GM18519 (cell line): ENCODE results near the gene TRIM17.

ENCODE experiments used
- ATAC-seq: cut with Tn5 transposase; IDR thresholded peaks from one replicate; pipeline ENCODE4 v1.9.1; 2021; ENCODE audit warnings: mild to moderate bottlenecking, moderate library complexity; ENCODE audit not compliant: unreplicated experiment, low FRiP score

TRIM17 gene

DNA sequence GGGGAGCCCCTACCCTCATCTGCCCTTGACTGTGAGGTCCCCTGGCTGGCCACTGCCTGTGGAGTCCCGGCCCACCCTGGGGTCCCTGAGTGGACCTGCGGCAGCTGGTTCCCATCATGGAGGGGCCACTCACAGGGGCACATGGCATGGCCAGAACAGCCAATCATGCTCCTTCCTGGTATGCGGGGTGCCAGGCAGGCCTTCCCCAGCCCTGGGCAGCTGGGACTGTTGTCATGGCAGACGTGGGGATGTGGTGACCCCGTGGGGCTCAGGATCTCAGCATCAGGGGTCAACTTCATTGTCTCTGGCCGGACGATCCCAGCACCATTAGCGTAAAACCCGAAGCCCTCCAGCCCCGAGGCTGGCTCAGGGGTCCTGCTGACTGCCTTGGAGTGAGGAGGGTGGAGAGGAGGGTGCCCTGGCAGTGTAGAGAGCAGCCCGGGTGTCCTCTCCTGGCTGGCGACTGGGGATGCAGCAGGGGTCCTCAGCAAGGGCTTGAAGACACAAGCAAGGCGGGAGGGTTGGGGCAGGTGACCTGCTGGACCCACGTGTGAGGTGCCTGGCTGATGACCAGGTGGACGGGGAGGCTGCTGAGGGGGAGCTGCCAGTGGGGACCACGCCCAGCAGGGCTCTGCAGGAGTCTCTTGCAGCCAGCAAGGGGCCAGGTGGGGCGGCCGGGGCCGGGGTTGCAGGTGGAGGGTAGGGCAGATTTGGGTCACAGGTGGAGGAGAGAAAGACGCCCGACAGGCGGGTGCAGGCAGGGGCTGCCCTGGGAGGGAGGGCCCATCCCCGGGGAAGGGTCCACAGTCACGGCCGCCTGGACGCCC, 55.1 kb downstream of the TRIM17 start:
- ATAC-seq = no peak

DNA sequence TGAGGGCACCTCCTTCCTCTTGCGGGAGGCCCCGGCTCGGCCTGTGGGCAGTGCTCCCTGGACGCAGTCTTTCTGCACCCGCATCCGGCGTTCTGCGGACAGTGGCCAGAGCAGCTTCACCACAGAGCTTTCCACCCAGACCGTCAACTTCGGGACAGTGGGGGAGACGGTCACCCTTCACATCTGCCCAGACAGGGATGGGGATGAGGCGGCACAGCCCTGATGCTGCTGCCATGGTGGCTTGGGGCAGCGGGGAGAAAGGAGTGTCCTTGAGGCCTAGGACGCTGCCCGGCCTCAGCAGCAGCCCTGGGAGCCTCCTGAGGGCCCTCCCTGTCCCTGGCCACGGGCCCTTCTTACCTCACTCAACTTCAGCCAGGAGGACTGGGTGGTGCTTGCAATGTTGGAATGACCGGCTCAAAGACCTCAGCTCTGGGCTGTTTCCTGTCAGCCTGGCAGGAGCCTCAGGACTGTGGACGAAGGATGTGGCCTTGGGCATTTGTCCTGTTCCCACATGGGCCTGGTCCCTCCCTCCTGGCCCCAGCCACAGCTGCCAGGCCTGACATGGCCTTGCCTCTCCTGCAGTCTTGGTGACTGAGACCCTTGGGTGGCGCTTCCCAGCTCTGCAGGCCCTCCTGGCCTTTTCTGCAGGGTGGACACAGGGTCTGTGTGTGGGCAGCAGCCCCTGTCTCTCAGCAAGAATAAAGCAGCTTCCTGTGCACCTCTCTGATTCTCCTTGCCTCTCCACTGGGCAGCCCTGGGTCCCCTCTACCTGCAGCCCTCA, 55.9 kb downstream of the TRIM17 start:
- no peak for ATAC-seq

DNA sequence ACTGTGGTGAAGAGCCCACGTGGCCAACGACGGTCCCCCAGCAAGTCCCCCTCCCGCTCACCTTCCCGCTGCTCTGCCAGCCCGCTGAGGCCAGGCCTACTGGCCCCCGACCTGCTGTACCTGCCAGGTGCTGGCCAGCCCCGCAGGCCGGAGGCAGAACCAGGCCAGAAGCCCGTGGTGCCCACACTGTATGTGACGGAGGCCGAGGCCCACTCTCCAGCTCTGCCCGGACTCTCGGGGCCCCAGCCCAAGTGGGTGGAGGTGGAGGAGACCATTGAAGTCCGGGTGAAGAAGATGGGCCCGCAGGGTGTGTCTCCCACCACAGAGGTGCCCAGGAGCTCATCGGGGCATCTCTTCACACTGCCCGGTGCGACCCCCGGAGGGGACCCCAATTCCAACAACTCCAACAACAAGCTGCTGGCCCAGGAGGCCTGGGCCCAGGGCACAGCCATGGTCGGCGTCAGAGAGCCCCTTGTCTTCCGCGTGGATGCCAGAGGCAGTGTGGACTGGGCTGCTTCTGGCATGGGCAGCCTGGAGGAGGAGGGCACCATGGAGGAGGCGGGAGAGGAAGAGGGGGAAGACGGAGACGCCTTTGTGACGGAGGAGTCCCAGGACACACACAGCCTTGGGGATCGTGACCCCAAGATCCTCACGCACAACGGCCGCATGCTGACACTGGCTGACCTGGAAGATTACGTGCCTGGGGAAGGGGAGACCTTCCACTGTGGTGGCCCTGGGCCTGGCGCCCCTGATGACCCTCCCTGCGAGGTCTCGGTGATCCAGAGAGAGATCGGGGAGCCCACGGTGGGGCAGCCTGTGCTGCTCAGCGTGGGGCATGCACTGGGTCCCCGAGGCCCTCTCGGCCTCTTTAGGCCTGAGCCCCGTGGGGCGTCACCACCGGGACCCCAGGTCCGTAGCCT, 56.8 kb downstream of the TRIM17 start:
- no peak for ATAC-seq

DNA sequence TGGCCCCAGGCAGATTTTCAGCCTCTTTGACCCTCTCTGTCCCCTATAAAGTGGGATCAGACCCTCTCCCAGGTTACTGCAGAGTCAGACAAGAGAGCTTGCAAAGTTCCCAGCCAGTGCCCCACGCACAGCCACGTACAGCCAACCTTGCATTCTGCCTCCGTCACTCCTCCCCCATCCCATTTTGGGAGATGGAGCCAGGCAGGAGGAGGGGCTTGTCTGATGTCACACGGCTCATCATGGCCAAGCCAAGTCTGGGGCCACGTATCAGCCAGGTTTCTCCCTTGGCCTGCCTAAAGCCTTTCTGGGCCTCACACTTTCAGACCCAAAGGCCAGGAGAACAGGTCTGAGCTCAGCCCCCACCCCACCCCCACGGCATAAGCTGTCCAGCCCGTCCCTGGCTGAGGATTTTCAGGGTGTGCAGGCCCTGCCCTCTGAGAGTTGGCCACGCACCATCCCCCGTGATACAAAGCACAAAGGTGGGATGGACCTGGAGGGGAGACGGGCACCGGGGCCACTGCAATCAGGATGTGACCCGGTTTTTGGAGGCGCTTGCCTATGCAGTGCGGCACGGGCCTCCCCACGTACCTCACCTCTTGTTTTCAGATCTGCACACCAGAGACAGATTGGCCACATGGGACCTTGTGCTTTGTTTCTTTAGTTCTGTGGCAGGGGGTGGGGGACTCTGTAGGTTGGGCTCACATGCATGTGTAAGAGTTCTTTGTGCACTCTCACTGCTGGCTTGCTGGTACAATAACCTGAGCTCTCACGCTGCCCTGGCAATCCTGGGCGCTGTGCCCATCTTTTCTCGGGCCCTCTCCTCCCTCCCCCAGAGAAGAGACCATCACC, 57.7 kb downstream of the TRIM17 start:
- ATAC-seq = no peak

DNA sequence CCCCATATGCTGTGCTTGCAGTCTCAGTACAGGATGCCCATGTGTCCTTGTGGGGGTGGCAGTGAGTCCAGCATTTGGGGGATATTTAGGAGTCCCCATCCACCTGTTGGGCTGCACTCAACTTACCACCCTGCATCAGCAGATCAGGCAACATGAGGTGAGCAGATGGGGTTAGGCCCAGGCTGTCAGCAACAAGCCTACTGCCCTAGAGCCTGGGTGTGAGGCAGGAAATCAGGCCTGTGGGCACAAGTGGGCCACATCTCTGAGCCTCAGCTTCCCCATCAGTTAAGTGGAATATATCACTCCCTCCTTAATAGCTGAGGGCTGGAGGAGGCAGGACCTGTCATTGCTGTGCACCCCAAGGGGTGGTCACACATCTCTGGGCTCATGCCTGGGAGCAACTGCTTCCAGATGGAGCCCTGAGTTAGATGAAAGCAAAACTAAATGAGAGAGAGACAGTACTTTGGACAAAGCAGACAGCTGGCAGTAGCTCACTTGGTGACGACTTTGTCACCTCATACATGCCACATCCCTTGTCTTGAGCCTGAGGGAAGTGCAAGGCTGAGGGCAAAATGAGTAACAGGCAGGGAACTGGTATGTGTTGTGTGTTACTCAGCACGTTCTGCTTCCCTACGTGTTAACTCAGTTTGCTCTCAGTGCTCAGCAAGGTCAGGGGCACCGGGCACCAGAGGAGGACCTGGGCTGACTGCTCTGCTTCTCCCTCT, 58.5 kb downstream of the TRIM17 start:
- no peak for ATAC-seq
